ENCODE data around the gene KCNC3.

GRCh38 chr19:50308991-50309390 is 20.2 kb downstream of the KCNC3 start:
- TF ChIP-seq CTCF (IDR thresholded peaks at IDR 0.05) (no peak), POLR2A (IDR thresholded peaks at IDR 0.05) (no peak)

Data from transverse colon (tissue), 3 donors.